Neural cell (in vitro differentiated cells): ENCODE measurements around the gene WNT7B. TPM values are rescaled to one million over a fixed set of nuclear protein-coding genes. Genes with fewer than 3 reads are reported as not detected.

Experiments used
- H2AFZ ChIP-seq: fragments of 200-600, 300-800 bp; sonication (generic), shearing (Covaris generic); 2 replicates; pipeline ENCODE4 v1.6.0; 2014; ENCODE audit warnings: low read depth, mild to moderate bottlenecking, antibody characterized with exemption, low read length, moderate library complexity
- H3F3A ChIP-seq: fragments of 200-600 bp; shearing (Covaris generic); 2 replicates; pipeline ENCODE4 v1.6.1; 2016; ENCODE audit warnings: mild to moderate bottlenecking, moderate library complexity, mixed read lengths, antibody characterized with exemption, low read length; ENCODE audit not compliant: insufficient read depth, poor library complexity, severe bottlenecking
- H3K27ac ChIP-seq: fragments of 200-600, 300-800 bp; sonication (generic), shearing (Covaris generic); 2 replicates; pipeline ENCODE4 v1.5.1; 2014; ENCODE audit warnings: mild to moderate bottlenecking, low read length, moderate library complexity
- H3K27me3 ChIP-seq: fragments of 300-800, 200-600 bp; sonication (generic), shearing (Covaris generic); 2 replicates; pipeline ENCODE4 v1.6.0; 2014; ENCODE audit warnings: mild to moderate bottlenecking, low read depth, low read length, moderate library complexity; ENCODE audit not compliant: insufficient read depth
- H3K36me3 ChIP-seq: fragments of 300-800, 200-600 bp; sonication (generic), shearing (Covaris generic); 2 replicates; pipeline ENCODE4 v1.5.1; 2014; ENCODE audit warnings: mild to moderate bottlenecking, antibody characterized with exemption, low read length, moderate library complexity; ENCODE audit not compliant: insufficient read depth
- H3K4me2 ChIP-seq: fragments of 300-800, 200-600 bp; sonication (generic), shearing (Covaris generic); 2 replicates; pipeline ENCODE4 v1.6.0; 2014; ENCODE audit warnings: mild to moderate bottlenecking, low read length
- H3K4me3 ChIP-seq: fragments of 300-800, 200-600 bp; sonication (generic), shearing (Covaris generic); 2 replicates; pipeline ENCODE4 v1.5.1; 2014; ENCODE audit warnings: mild to moderate bottlenecking, low read length, moderate library complexity
- H3K79me2 ChIP-seq: fragments of 200-600 bp; shearing (Covaris generic); replicated peaks from 2 replicates; pipeline ENCODE4 v1.6.0; 2014; ENCODE audit warnings: mild to moderate bottlenecking, low read length, moderate library complexity; ENCODE audit not compliant: insufficient read depth
- H3K9ac ChIP-seq: fragments of 300-800, 200-600 bp; sonication (generic), shearing (Covaris generic); 2 replicates; pipeline ENCODE4 v1.6.1; 2016; ENCODE audit warnings: mild to moderate bottlenecking, low read length, mixed read lengths
- H3K9me2 ChIP-seq: fragments of 200-600 bp; shearing (Covaris generic); 2 replicates; pipeline ENCODE4 v1.6.1; 2016; ENCODE audit warnings: mild to moderate bottlenecking, low read length, mixed read lengths; ENCODE audit not compliant: insufficient read depth
- H3K9me3 ChIP-seq: fragments of 200-600, 300-800 bp; sonication (generic), shearing (Covaris generic); 2 replicates; pipeline ENCODE4 v1.6.1; 2016; ENCODE audit warnings: mild to moderate bottlenecking, mixed run types, low read length, moderate library complexity, mixed read lengths
- H4K20me1 ChIP-seq: fragments of 200-600 bp; shearing (Covaris generic); 2 replicates; pipeline ENCODE4 v1.6.1; 2016; ENCODE audit warnings: mild to moderate bottlenecking, mixed run types; ENCODE audit not compliant: insufficient read depth
- CTCF ChIP-seq: fragments of 450-650 bp; IDR thresholded peaks from 2 replicates; pipeline ENCODE4 v1.5.1; 2014; ENCODE audit warnings: antibody characterized with exemption, mild to moderate bottlenecking, moderate library complexity; ENCODE audit not compliant: poor library complexity, severe bottlenecking
- EP300 ChIP-seq: fragments of 450-650 bp; conservative IDR thresholded peaks from 2 replicates; pipeline ENCODE4 v1.6.1; 2014; ENCODE audit warnings: antibody characterized with exemption, mild to moderate bottlenecking, moderate library complexity; ENCODE audit not compliant: poor library complexity, severe bottlenecking
- EZH2 ChIP-seq: fragments of 200-600, 300-800 bp; shearing (Covaris generic), sonication (generic); IDR thresholded peaks from 2 replicates; pipeline ENCODE4 v1.6.1; 2014; ENCODE audit warnings: antibody characterized with exemption, low read length, borderline replicate concordance, mild to moderate bottlenecking; ENCODE audit not compliant: insufficient read depth, poor library complexity, severe bottlenecking
- MXI1 ChIP-seq: fragments of 450-650 bp; conservative IDR thresholded peaks from 2 replicates; pipeline ENCODE4 v1.6.1; 2014; ENCODE audit warnings: antibody characterized with exemption, mild to moderate bottlenecking; ENCODE audit not compliant: poor library complexity, severe bottlenecking
- POLR2AphosphoS5 ChIP-seq: IDR thresholded peaks from 2 replicates; pipeline ENCODE4 v1.6.1; 2012
- RAD21 ChIP-seq: fragments of 450-650 bp; conservative IDR thresholded peaks from 2 replicates; pipeline ENCODE4 v1.6.1; 2014; ENCODE audit warnings: antibody characterized with exemption, mild to moderate bottlenecking, moderate library complexity
- REST ChIP-seq: IDR thresholded peaks from 2 replicates; pipeline ENCODE4 v1.6.1; 2012; ENCODE audit warnings: borderline replicate concordance
- SMC3 ChIP-seq: fragments of 450-650 bp; conservative IDR thresholded peaks from 2 replicates; pipeline ENCODE4 v1.6.1; 2014; ENCODE audit warnings: antibody characterized with exemption, mild to moderate bottlenecking, moderate library complexity; ENCODE audit not compliant: poor library complexity
- TAF1 ChIP-seq: IDR thresholded peaks from 2 replicates; pipeline ENCODE4 v1.6.1; 2012; ENCODE audit warnings: low read depth
- polyA plus RNA-seq: library from polyadenylated mRNA; depleted of rRNA; stranded (reverse); fragments of >200 nt; gene quantifications from 2 replicates; pipeline ENCODE4 v1.2.3, GENCODE V29; 2014

Gene WNT7B
- polyA plus RNA-seq, 1 donor from 2014 or later: 0.16 TPM

- no peaks in the 10 kb centered on the region for H3K9me2 ChIP-seq
- no peak overlapping the region for H3K4me3 ChIP-seq
- H3K79me2 ChIP-seq: no peaks in the 10 kb centered on the region
Observed at GRCh38 chr22:45961679-45962433, 15.1 kb downstream of the WNT7B start.

More at GRCh38 chr22:45961679-45962433, 15.1 kb downstream of the WNT7B start:
- Histone ChIP-seq H3K4me2 (no peak overlapping the region), H3K27me3 (no peaks in the 10 kb centered on the region), H2AFZ (no peak overlapping the region), H3F3A (no peaks in the 10 kb centered on the region), H4K20me1 (no peaks in the 10 kb centered on the region), H3K9me3 (no peaks in the 10 kb centered on the region), H3K9ac (no peak overlapping the region), H3K36me3 (no peaks in the 10 kb centered on the region), H3K27ac (no peak overlapping the region)
- TF ChIP-seq SMC3 (no peak), CTCF (no peak), POLR2AphosphoS5 (no peak), EP300 (no peak), REST (no peak), EZH2 (no peak), TAF1 (no peak), RAD21 (no peak), MXI1 (no peak)
